SK-N-SH (cell line): Measurements from ENCODE around the gene ARHGEF6.
"Not testable (repeated sequence)": the region's sequence is repeated elsewhere in the genome, so short reads cannot be mapped to it uniquely, and the experiment has no call there.

Source experiments
- CHD2 ChIP-seq: fragments of 150-350 bp; IDR thresholded peaks from 2 replicates; pipeline ENCODE4 v1.6.1; 2018; ENCODE audit warnings: low read length; ENCODE audit not compliant: partially characterized antibody
- CTCF ChIP-seq: fragments of 200-600 bp; sonication (generic); IDR thresholded peaks from 2 replicates; pipeline ENCODE4 v1.6.1; 2017; ENCODE audit warnings: antibody characterized with exemption, mild to moderate bottlenecking, moderate library complexity
- EP300 ChIP-seq, 2 experiments: IDR thresholded peaks; 2 replicates each; pipeline versions ENCODE4 v1.4.0 to v1.6.1; 2012; ENCODE audit warnings: borderline replicate concordance in 1 of 2, low read depth in 1 of 2, low read length in 1 of 2
- IRF3 ChIP-seq: fragments of 150-350 bp; IDR thresholded peaks from 2 replicates; pipeline ENCODE4 v1.6.1; 2016; ENCODE audit warnings: mild to moderate bottlenecking, low read depth, low read length
- MAX ChIP-seq: IDR thresholded peaks from 2 replicates; pipeline ENCODE4 v1.4.0; 2012; ENCODE audit warnings: low read depth
- POLR2AphosphoS5 ChIP-seq: IDR thresholded peaks from 2 replicates; pipeline ENCODE4 v1.6.1; 2012; ENCODE audit warnings: low read depth, low read length
- RAD21 ChIP-seq: IDR thresholded peaks from 2 replicates; pipeline ENCODE4 v1.6.1; 2012; ENCODE audit warnings: mild to moderate bottlenecking, low read length
- REST ChIP-seq: IDR thresholded peaks from 2 replicates; pipeline ENCODE4 v1.6.1; 2012; ENCODE audit warnings: mild to moderate bottlenecking, low read depth, low read length, moderate library complexity
- TAF1 ChIP-seq: IDR thresholded peaks from 2 replicates; pipeline ENCODE4 v1.6.1; 2012; ENCODE audit warnings: low read depth, mild to moderate bottlenecking, low read length, moderate library complexity, borderline replicate concordance
- TEAD4 ChIP-seq: IDR thresholded peaks from 2 replicates; pipeline ENCODE4 v1.4.0; 2012; ENCODE audit warnings: mild to moderate bottlenecking, borderline replicate concordance; ENCODE audit not compliant: insufficient read depth
- YY1 ChIP-seq: IDR thresholded peaks from 2 replicates; pipeline ENCODE4 v1.4.0; 2012; ENCODE audit warnings: low read depth, mild to moderate bottlenecking

GRCh38 chrX:136819756-136820155 lies 39.0 kb upstream of the ARHGEF6 start:
- TF ChIP-seq RAD21; CTCF; TEAD4; POLR2AphosphoS5; YY1; REST; EP300 (IDR thresholded peaks at IDR 0.05; ENCODE audit: borderline replicate concordance in 1 of 2, low read depth in 1 of 2, low read length in 1 of 2); IRF3; MAX; CHD2; TAF1: not testable (repeated sequence)
